ENCODE measurements around the gene CNTNAP2. TPM values are rescaled to one million over a fixed set of nuclear protein-coding genes. Genes with fewer than 3 reads are reported as not detected.

The CNTNAP2 gene
- total and polyA plus RNA-seq, 9 of the 15 experiments (the other 6 are each of a cell fraction or from before 2014, with no cell fraction given): 0.04 to 0.62 (median 0.09) TPM; not detected in 4

GRCh38 chr7:146875981-146876380 lies 759.4 kb downstream of the CNTNAP2 start:
- Histone ChIP-seq H3K4me1 (replicated peaks in 1 of 2; ENCODE audit: control insufficient read depth in 2 of 2, insufficient read depth in 2 of 2, low read length in 2 of 2) (no peaks in the 10 kb centered on the region), H3K79me2 (ENCODE audit: control insufficient read depth, insufficient read depth, low read length) (no peaks in the 10 kb centered on the region), H3K9ac (ENCODE audit: insufficient read depth in 1 of 2, low read depth in 2 of 2, low read length in 2 of 2) (no peak overlapping the region), H3K4me3 (no peak overlapping the region), H3K9me1 (ENCODE audit: control insufficient read depth, insufficient read depth, low read length) (no peaks in the 10 kb centered on the region), H2AFZ (ENCODE audit: low read depth, low read length) (no peak overlapping the region), H3K36me3 (ENCODE audit: control insufficient read depth, insufficient read depth, low read length) (no peaks in the 10 kb centered on the region), H4K20me1 (replicated peaks; ENCODE audit: control insufficient read depth, insufficient read depth, low read length) (no peaks in the 10 kb centered on the region), H3K27ac (ENCODE audit: extremely low read depth, low read depth, low read length) (no peak overlapping the region), H3K9me3 (replicated peaks; ENCODE audit: control insufficient read depth, insufficient read depth, low read depth, low read length) (no peaks in the 10 kb centered on the region), H3K4me2 (ENCODE audit: insufficient read depth, low read length) (no peak overlapping the region), H3K27me3 (ENCODE audit: control insufficient read depth in 2 of 2, insufficient read depth in 2 of 2, low read length in 2 of 2) (no peaks in the 10 kb centered on the region)
- ATAC-seq (no peak), DNase-seq (ENCODE audit: extremely low read depth in 1 of 4, low spot score in 3 of 4) (no peak), FAIRE-seq (no peak)
- TF ChIP-seq CREBBP (IDR thresholded peaks at IDR 0.05; ENCODE audit: low read depth, low read length) (no peak), TCF15 (CRISPR knock-in tag; IDR thresholded peaks at IDR 0.05) (no peak), ZNF347 (CRISPR knock-in tag; IDR thresholded peaks at IDR 0.05; ENCODE audit: low read depth) (no peak), MBD2 (IDR thresholded peaks at IDR 0.05; ENCODE audit: borderline replicate concordance, low read depth) (no peak), SIRT6 (IDR thresholded peaks at IDR 0.05; ENCODE audit: low read depth, low read length) (no peak), KLF10 (CRISPR knock-in tag; IDR thresholded peaks at IDR 0.05) (no peak), SUPT5H (IDR thresholded peaks at IDR 0.05) (no peak), FUS (optimal IDR thresholded peaks at IDR 0.05; ENCODE audit: low read depth, low read length) (no peak), SAFB (IDR thresholded peaks at IDR 0.05; ENCODE audit: borderline replicate concordance, low read depth, low read length) (no peak), KDM4B (IDR thresholded peaks at IDR 0.05; ENCODE audit: borderline replicate concordance in 2 of 2, low read depth in 1 of 2) (no peak), ZNF449 (CRISPR knock-in tag; IDR thresholded peaks at IDR 0.05) (no peak), SMAD3 (CRISPR knock-in tag; conservative IDR thresholded peaks at IDR 0.05) (no peak), HEY1 (CRISPR knock-in tag; IDR thresholded peaks at IDR 0.05; ENCODE audit: borderline replicate concordance) (no peak), MCM5 (IDR thresholded peaks at IDR 0.05; ENCODE audit: low read depth) (no peak)
- 0% methylated on average over 2 of the region's 2 CpGs for WGBS (ENCODE audit: insufficient coverage, low coverage, missing lambda C conversion rate)
- no TSS peak for BruUV-seq (replicated peaks)
- CTCF ChIA-PET (ENCODE audit: low intra/inter-chr PET ratio): no interaction called here
- in situ Hi-C loops (cut with MboI): no loop called here
- POLR2A ChIA-PET: no interaction called here
- intact Hi-C loops (cut with micrococcal nuclease): no loop called here
